Measurements from ENCODE around the gene ATP2B2.

Gene ATP2B2

GRCh38 chr3:10354361-10355015, 150.9 kb downstream of the ATP2B2 start:
- TF ChIP-seq CTCF (conservative IDR thresholded peaks at IDR 0.05; ENCODE audit: low read length) (no peak), EZH2phosphoT487 (IDR thresholded peaks at IDR 0.05; ENCODE audit: borderline replicate concordance) (no peak)
- no peak overlapping the region for H3K4me3 ChIP-seq (ENCODE audit: low read length, poor library complexity, severe bottlenecking)
- H3K4me2 ChIP-seq (ENCODE audit: low read depth, low read length, poor library complexity, severe bottlenecking), result no peak overlapping the region
- no peaks in the 10 kb centered on the region for H3K36me3 ChIP-seq (ENCODE audit: insufficient read depth, low read length)
- H3K9me3 ChIP-seq (ENCODE audit: insufficient read depth, low read depth, low read length), result no peaks in the 10 kb centered on the region
- H3F3A ChIP-seq (ENCODE audit: low read depth), result no peaks in the 10 kb centered on the region
- H3K27me3 ChIP-seq (ENCODE audit: insufficient read depth, low read length, poor library complexity, severe bottlenecking), result no peaks in the 10 kb centered on the region
- no peaks in the 10 kb centered on the region for H3K79me2 ChIP-seq (ENCODE audit: insufficient read depth, low read length)
- H3K9me2 ChIP-seq (replicated peaks; ENCODE audit: low read depth, low read length), result no peaks in the 10 kb centered on the region
- no peak overlapping the region for H2AFZ ChIP-seq (ENCODE audit: low read length)
- peaks cover 13% of the 10 kb centered on the region for H3K4me1 ChIP-seq (ENCODE audit: insufficient read depth, low read length, poor library complexity, severe bottlenecking)
- no peak overlapping the region for H3K9ac ChIP-seq (ENCODE audit: low read depth, low read length, poor library complexity, severe bottlenecking)
- no peaks in the 10 kb centered on the region for H4K20me1 ChIP-seq (ENCODE audit: insufficient read depth, low read length, poor library complexity, severe bottlenecking)

GRCh38 chr3:10353661-10354360, 151.6 kb downstream of the ATP2B2 start:
- Histone ChIP-seq H3K4me3 (ENCODE audit: low read length, poor library complexity, severe bottlenecking) (no peak overlapping the region), H3F3A (ENCODE audit: low read depth) (no peaks in the 10 kb centered on the region), H3K9me3 (ENCODE audit: insufficient read depth, low read depth, low read length) (no peaks in the 10 kb centered on the region), H3K4me2 (ENCODE audit: low read depth, low read length, poor library complexity, severe bottlenecking) (no peak overlapping the region), H3K4me1 (ENCODE audit: insufficient read depth, low read length, poor library complexity, severe bottlenecking) (peaks cover 13% of the 10 kb centered on the region), H3K9me2 (replicated peaks; ENCODE audit: low read depth, low read length) (no peaks in the 10 kb centered on the region), H3K9ac (ENCODE audit: low read depth, low read length, poor library complexity, severe bottlenecking) (no peak overlapping the region), H3K79me2 (ENCODE audit: insufficient read depth, low read length) (no peaks in the 10 kb centered on the region), H3K27me3 (ENCODE audit: insufficient read depth, low read length, poor library complexity, severe bottlenecking) (no peaks in the 10 kb centered on the region), H2AFZ (ENCODE audit: low read length) (no peak overlapping the region), H3K36me3 (ENCODE audit: insufficient read depth, low read length) (no peaks in the 10 kb centered on the region), H4K20me1 (ENCODE audit: insufficient read depth, low read length, poor library complexity, severe bottlenecking) (no peaks in the 10 kb centered on the region)
- TF ChIP-seq EZH2phosphoT487 (IDR thresholded peaks at IDR 0.05; ENCODE audit: borderline replicate concordance), result no peak
- no peak for TF ChIP-seq CTCF (conservative IDR thresholded peaks at IDR 0.05; ENCODE audit: low read length)

GRCh38 chr3:10353160-10353559, 152.2 kb downstream of the ATP2B2 start:
- Histone ChIP-seq H2AFZ (ENCODE audit: low read length) (no peak overlapping the region), H3F3A (ENCODE audit: low read depth) (no peaks in the 10 kb centered on the region), H3K9me3 (ENCODE audit: insufficient read depth, low read depth, low read length) (no peaks in the 10 kb centered on the region), H4K20me1 (ENCODE audit: insufficient read depth, low read length, poor library complexity, severe bottlenecking) (no peaks in the 10 kb centered on the region), H3K36me3 (ENCODE audit: insufficient read depth, low read length) (no peaks in the 10 kb centered on the region), H3K9ac (ENCODE audit: low read depth, low read length, poor library complexity, severe bottlenecking) (no peak overlapping the region), H3K4me1 (ENCODE audit: insufficient read depth, low read length, poor library complexity, severe bottlenecking) (peaks cover 13% of the 10 kb centered on the region), H3K4me2 (ENCODE audit: low read depth, low read length, poor library complexity, severe bottlenecking) (no peak overlapping the region), H3K4me3 (ENCODE audit: low read length, poor library complexity, severe bottlenecking) (no peak overlapping the region), H3K9me2 (replicated peaks; ENCODE audit: low read depth, low read length) (no peaks in the 10 kb centered on the region), H3K27me3 (ENCODE audit: insufficient read depth, low read length, poor library complexity, severe bottlenecking) (no peaks in the 10 kb centered on the region), H3K79me2 (ENCODE audit: insufficient read depth, low read length) (no peaks in the 10 kb centered on the region)
- no peak for TF ChIP-seq EZH2phosphoT487 (IDR thresholded peaks at IDR 0.05; ENCODE audit: borderline replicate concordance)
- TF ChIP-seq CTCF (conservative IDR thresholded peaks at IDR 0.05; ENCODE audit: low read length), result peak; percentile 13; the same call in 1 of the 2 replicates

Data from Loucy (cell line).